Measurements from ENCODE around the gene EHD2. TPM values are rescaled to one million over a fixed set of nuclear protein-coding genes. Genes with fewer than 3 reads are reported as not detected.

The EHD2 gene
- total RNA-seq, 6 experiments from 2014 or later = 321 to 395 (median 334) TPM

DNA sequence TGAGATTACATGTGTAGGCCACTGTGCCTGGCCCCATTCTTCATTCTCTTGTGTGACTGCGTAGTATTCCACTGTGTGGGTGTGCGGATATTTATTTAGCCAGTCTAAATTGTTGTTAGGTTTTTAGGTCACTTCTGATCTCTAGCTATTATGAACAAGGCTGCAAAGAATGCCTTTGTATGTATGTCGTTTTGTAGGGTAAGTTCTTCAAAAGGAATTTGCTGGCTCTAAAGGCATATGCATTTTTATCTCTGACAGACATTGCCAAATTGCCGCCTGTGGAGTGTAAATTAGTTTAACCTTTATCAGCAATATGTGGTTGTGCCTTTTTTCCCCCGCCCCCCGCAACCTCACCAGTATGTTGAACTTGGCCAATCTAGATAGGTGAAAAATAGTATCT lies 30.3 kb upstream of the EHD2 start:
- Mint-ChIP-seq H3K4me3 (no peak overlapping the region), H3K9me3 (no peaks in the 10 kb centered on the region), H3K4me1 (ENCODE audit: low read depth) (no peaks in the 10 kb centered on the region), H3K27ac (no peak overlapping the region), H3K36me3 (ENCODE audit: low read depth) (peaks cover 13% of the 10 kb centered on the region; the same call in 1 of the 2 replicates), H3K27me3 (ENCODE audit: insufficient read depth) (peaks cover 5% of the 10 kb centered on the region)
- TF ChIP-seq, protein P1, sequence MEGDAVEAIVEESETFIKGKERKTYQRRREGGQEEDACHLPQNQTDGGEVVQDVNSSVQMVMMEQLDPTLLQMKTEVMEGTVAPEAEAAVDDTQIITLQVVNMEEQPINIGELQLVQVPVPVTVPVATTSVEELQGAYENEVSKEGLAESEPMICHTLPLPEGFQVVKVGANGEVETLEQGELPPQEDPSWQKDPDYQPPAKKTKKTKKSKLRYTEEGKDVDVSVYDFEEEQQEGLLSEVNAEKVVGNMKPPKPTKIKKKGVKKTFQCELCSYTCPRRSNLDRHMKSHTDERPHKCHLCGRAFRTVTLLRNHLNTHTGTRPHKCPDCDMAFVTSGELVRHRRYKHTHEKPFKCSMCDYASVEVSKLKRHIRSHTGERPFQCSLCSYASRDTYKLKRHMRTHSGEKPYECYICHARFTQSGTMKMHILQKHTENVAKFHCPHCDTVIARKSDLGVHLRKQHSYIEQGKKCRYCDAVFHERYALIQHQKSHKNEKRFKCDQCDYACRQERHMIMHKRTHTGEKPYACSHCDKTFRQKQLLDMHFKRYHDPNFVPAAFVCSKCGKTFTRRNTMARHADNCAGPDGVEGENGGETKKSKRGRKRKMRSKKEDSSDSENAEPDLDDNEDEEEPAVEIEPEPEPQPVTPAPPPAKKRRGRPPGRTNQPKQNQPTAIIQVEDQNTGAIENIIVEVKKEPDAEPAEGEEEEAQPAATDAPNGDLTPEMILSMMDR (IDR thresholded peaks at IDR 0.05) = no peak
- no peak for DNase-seq

DNA sequence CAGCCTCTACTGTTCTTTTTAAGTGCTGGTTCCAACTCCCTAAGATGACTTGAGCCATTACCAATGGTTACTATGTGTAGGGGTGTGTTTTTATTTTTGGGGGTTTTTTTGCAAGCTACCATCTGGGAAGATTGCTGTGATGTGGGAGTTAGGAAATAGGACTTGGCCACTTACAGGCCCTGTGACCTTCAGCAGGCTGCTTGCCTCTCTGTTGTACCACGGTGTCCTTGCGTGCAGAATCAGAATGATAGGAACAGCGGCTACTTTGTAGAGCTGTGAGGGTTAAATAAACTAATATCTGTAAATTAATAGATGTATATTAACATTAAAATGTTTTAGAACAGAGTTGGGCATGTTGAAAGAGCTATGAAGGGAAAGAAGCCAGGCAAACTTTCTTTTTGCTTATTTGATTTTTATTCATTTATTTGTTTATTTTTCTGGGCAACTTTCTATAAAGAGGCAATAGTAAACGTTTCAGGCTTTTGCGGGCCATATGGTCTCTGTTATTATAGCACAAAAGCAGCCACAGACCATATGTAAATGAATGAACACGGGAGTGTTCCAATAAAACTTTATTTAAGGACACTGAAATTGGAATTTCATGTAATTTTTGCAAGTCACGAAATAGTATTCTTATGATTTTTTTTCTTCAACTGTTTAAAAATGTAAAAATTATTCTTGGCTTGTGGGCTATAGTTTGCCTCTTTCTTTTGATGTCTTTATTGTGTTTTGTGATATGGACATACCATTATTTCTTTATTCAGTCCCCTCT lies 26.4 kb upstream of the EHD2 start:
- Mint-ChIP-seq H3K27me3 (ENCODE audit: insufficient read depth) (peaks cover 5% of the 10 kb centered on the region), H3K36me3 (ENCODE audit: low read depth) (peaks cover 12% of the 10 kb centered on the region; the same call in 1 of the 2 replicates), H3K9me3 (no peaks in the 10 kb centered on the region), H3K4me1 (ENCODE audit: low read depth) (no peaks in the 10 kb centered on the region), H3K27ac (peak overlapping the region; percentile 33; the same call in 1 of the 2 replicates), H3K4me3 (no peak overlapping the region)
- TF ChIP-seq, protein P1 (IDR thresholded peaks at IDR 0.05) = no peak
- DNase-seq = no peak

DNA sequence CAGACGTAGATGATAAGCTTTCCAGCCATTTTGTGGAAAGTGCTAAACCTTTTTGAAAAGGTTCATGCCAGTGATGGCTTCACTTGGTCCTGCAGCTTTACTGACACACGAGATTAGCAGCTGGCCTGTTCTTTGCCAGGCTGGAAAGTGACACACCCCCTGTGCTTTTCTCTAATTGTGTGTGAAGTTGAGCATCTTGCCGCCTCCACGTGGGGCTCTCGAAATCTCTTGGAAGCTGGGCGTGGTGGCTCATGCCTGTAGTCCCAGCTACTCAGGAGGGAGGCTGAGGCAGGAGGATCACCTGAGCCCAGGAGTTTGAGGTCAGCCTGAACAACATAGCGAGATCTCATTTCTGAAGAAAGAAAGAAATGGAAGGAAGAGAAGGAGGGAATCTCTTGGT lies 25.3 kb upstream of the EHD2 start:
- Mint-ChIP-seq H3K27ac (no peak overlapping the region), H3K36me3 (ENCODE audit: low read depth) (peaks cover 9% of the 10 kb centered on the region; the same call in 1 of the 2 replicates), H3K4me1 (ENCODE audit: low read depth) (no peaks in the 10 kb centered on the region), H3K4me3 (no peak overlapping the region), H3K9me3 (no peaks in the 10 kb centered on the region), H3K27me3 (ENCODE audit: insufficient read depth) (peaks cover 5% of the 10 kb centered on the region)
- TF ChIP-seq, protein P1 (IDR thresholded peaks at IDR 0.05) = no peak
- no peak for DNase-seq

DNA sequence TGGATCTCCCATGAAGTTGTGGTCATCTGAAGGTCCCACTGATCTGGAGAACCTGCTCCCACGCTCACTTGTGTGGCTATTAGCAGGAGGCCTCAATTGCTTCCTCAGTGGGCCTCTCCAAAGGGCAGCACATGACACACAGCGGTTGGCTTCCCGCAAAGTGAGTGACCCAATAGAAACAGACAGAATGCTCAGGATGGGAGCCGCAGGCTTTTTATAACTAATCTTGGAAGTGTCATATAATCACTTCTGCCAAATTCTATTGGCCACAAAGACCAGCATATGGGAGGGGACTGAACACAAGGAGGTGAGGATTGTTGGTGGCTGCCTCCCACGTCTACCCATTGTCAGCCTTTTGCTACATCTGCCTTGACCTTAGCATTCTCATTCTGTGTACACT lies 22.1 kb upstream of the EHD2 start:
- no peaks in the 10 kb centered on the region for H3K4me1 Mint-ChIP-seq (ENCODE audit: low read depth)
- H3K9me3 Mint-ChIP-seq = no peaks in the 10 kb centered on the region
- TF ChIP-seq, protein P1 (IDR thresholded peaks at IDR 0.05) = no peak
- no peak overlapping the region for H3K27ac Mint-ChIP-seq
- peaks cover 5% of the 10 kb centered on the region for H3K27me3 Mint-ChIP-seq (ENCODE audit: insufficient read depth)
- DNase-seq = no peak
- no peak overlapping the region for H3K4me3 Mint-ChIP-seq
- H3K36me3 Mint-ChIP-seq (ENCODE audit: low read depth) = peaks cover 4% of the 10 kb centered on the region; the same call in 1 of the 2 replicates

DNA sequence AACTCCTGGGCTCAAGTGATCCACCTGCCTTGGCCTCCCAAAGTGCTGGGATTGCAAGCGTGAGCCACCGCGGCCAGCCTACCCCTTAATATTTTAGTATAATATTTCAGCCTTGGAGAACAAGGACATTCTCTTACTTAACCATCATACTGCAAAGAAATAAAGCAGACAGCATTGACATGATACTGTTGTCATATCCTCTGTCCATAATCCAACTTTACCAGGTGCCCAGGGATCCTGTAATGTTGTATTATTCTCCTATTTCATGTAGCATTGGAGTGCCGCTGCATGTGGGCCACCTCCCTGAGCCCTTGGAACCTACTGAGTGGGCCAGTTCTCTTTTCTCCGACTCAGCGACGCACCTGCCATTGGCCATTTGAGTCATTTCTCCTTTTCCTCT lies 21.4 kb upstream of the EHD2 start:
- Mint-ChIP-seq H3K27ac (no peak overlapping the region), H3K36me3 (ENCODE audit: low read depth) (peaks cover 4% of the 10 kb centered on the region; the same call in 1 of the 2 replicates), H3K9me3 (no peaks in the 10 kb centered on the region), H3K4me1 (ENCODE audit: low read depth) (no peaks in the 10 kb centered on the region), H3K27me3 (ENCODE audit: insufficient read depth) (peaks cover 3% of the 10 kb centered on the region), H3K4me3 (no peak overlapping the region)
- TF ChIP-seq, protein P1 (IDR thresholded peaks at IDR 0.05) = no peak
- DNase-seq = no peak
